Suprapubic skin (tissue), 4 donors: ENCODE measurements around the gene EFCAB8. TPM values are rescaled to one million over a fixed set of nuclear protein-coding genes. Genes with fewer than 3 reads are reported as not detected.

Source experiments
- DNase-seq, 2 donors: peaks; one replicate each; pipeline ENCODE4 v3.0.0-alpha.2; 2019; ENCODE audit warnings: low spot score in 2 of 2
- H3K27ac ChIP-seq: fragments of 200-600 bp; sonication (generic); one replicate; pipeline ENCODE4 v1.5.1; 2019
- H3K27me3 ChIP-seq: fragments of 200-600 bp; sonication (generic); one replicate; pipeline ENCODE4 v1.5.1; 2019
- H3K36me3 ChIP-seq: fragments of 200-600 bp; sonication (generic); one replicate; pipeline ENCODE4 v1.5.1; 2019
- H3K4me1 ChIP-seq: fragments of 200-600 bp; sonication (generic); one replicate; pipeline ENCODE4 v1.5.1; 2019
- H3K4me3 ChIP-seq: fragments of 200-600 bp; sonication (generic); one replicate; pipeline ENCODE4 v1.5.1; 2019; ENCODE audit warnings: mild to moderate bottlenecking
- H3K9me3 ChIP-seq: fragments of 200-600 bp; sonication (generic); one replicate; pipeline ENCODE4 v1.5.1; 2019
- CTCF ChIP-seq, 2 donors: fragments of 200-600 bp in 1 of 2; fragments of 450-650 bp in 1 of 2; sonication (generic) in 1 of 2; IDR thresholded peaks; one replicate each; pipeline ENCODE4 v1.5.1; 2016 to 2019; ENCODE audit warnings: antibody characterized with exemption in 2 of 2, mild to moderate bottlenecking in 1 of 2, moderate library complexity in 1 of 2
- EP300 ChIP-seq: sonication (generic); formaldehyde crosslinking; IDR thresholded peaks from one replicate; pipeline ENCODE4 v1.6.1; 2017; ENCODE audit warnings: antibody characterized with exemption
- POLR2A ChIP-seq, 2 donors: fragments of 450-650 bp; IDR thresholded peaks; one replicate each; pipeline ENCODE4 v1.6.1; 2017; ENCODE audit warnings: antibody characterized with exemption in 2 of 2, mild to moderate bottlenecking in 2 of 2, moderate library complexity in 2 of 2
- POLR2AphosphoS5 ChIP-seq, 3 donors: sonication (generic); formaldehyde crosslinking; IDR thresholded peaks; one replicate each; pipeline ENCODE4 v1.6.1; 2017; ENCODE audit warnings: antibody characterized with exemption in 3 of 3
- WGBS: methylation state at CpG from one replicate; pipeline ENCODE4 v1.1.5; 2018; 5-methylcytosine and 5-hydroxymethylcytosine counted together
- total RNA-seq, 4 donors: library from RNA; depleted of rRNA; stranded (reverse); fragments of >200 nt; gene quantifications; one replicate each; pipeline ENCODE4 v1.1.0, GENCODE V29; 2016

The EFCAB8 gene
- total RNA-seq, 4 donors from 2014 or later = 0.76 to 0.89 TPM; not detected in 2

- H3K27me3 ChIP-seq = no peaks in the 10 kb centered on the region
- 83% methylated on average over 5 of the region's 5 CpGs for WGBS
- TF ChIP-seq POLR2AphosphoS5 (IDR thresholded peaks at IDR 0.05) = no peak
- no peak for TF ChIP-seq POLR2A (IDR thresholded peaks at IDR 0.05)
- no peak for TF ChIP-seq EP300
- TF ChIP-seq CTCF (IDR thresholded peaks at IDR 0.05) = no peak
- no peaks in the 10 kb centered on the region for H3K4me1 ChIP-seq
- H3K4me3 ChIP-seq = no peak overlapping the region
- DNase-seq = no peak
- H3K27ac ChIP-seq = no peak overlapping the region
- no peaks in the 10 kb centered on the region for H3K9me3 ChIP-seq
- no peaks in the 10 kb centered on the region for H3K36me3 ChIP-seq
These were observed 24.4 kb downstream of the EFCAB8 start for GRCh38 chr20:32883081-32883480.

GRCh38 chr20:32885185-32885584 lies 26.5 kb downstream of the EFCAB8 start:
- WGBS = 92% methylated on average over 20 of the region's 20 CpGs
- no peak overlapping the region for H3K4me3 ChIP-seq
- H3K27me3 ChIP-seq = no peaks in the 10 kb centered on the region
- no peaks in the 10 kb centered on the region for H3K9me3 ChIP-seq
- H3K4me1 ChIP-seq = no peaks in the 10 kb centered on the region
- TF ChIP-seq CTCF (IDR thresholded peaks at IDR 0.05) (no peak), EP300 (no peak), POLR2AphosphoS5 (IDR thresholded peaks at IDR 0.05) (no peak), POLR2A (IDR thresholded peaks at IDR 0.05) (no peak)
- H3K27ac ChIP-seq = no peak overlapping the region
- no peaks in the 10 kb centered on the region for H3K36me3 ChIP-seq
- no peak for DNase-seq

- DNase-seq = no peak
- no peak for TF ChIP-seq POLR2A (IDR thresholded peaks at IDR 0.05)
- no peak for TF ChIP-seq EP300
- no peak for TF ChIP-seq CTCF (IDR thresholded peaks at IDR 0.05)
- TF ChIP-seq POLR2AphosphoS5 (IDR thresholded peaks at IDR 0.05) = no peak
- H3K9me3 ChIP-seq = no peaks in the 10 kb centered on the region
- H3K4me3 ChIP-seq = no peak overlapping the region
- no peaks in the 10 kb centered on the region for H3K4me1 ChIP-seq
- no peaks in the 10 kb centered on the region for H3K27me3 ChIP-seq
- WGBS = 82% methylated on average over 4 of the region's 4 CpGs
- no peak overlapping the region for H3K27ac ChIP-seq
- H3K36me3 ChIP-seq = no peaks in the 10 kb centered on the region
These were observed 27.2 kb downstream of the EFCAB8 start for GRCh38 chr20:32885952-32886351.

GRCh38 chr20:32886652-32887051 lies 27.9 kb downstream of the EFCAB8 start:
- 80% methylated on average over 1 of the region's 3 CpGs for WGBS
- H3K27me3 ChIP-seq = no peaks in the 10 kb centered on the region
- no peaks in the 10 kb centered on the region for H3K9me3 ChIP-seq
- TF ChIP-seq CTCF (IDR thresholded peaks at IDR 0.05) = no peak
- TF ChIP-seq POLR2A (IDR thresholded peaks at IDR 0.05) = no peak
- no peak for TF ChIP-seq POLR2AphosphoS5 (IDR thresholded peaks at IDR 0.05)
- no peak for TF ChIP-seq EP300
- no peak for DNase-seq
- no peaks in the 10 kb centered on the region for H3K36me3 ChIP-seq
- H3K27ac ChIP-seq = no peak overlapping the region
- H3K4me3 ChIP-seq = no peak overlapping the region
- H3K4me1 ChIP-seq = no peaks in the 10 kb centered on the region

- TF ChIP-seq EP300 (no peak), POLR2AphosphoS5 (IDR thresholded peaks at IDR 0.05) (no peak), CTCF (IDR thresholded peaks at IDR 0.05) (no peak), POLR2A (IDR thresholded peaks at IDR 0.05) (no peak)
- Histone ChIP-seq H3K4me1 (no peaks in the 10 kb centered on the region), H3K4me3 (no peak overlapping the region), H3K27ac (no peak overlapping the region), H3K27me3 (no peaks in the 10 kb centered on the region), H3K9me3 (no peaks in the 10 kb centered on the region), H3K36me3 (no peaks in the 10 kb centered on the region)
- WGBS = 70% methylated on average over 11 of the region's 11 CpGs
- no peak for DNase-seq
These were observed 28.8 kb downstream of the EFCAB8 start for GRCh38 chr20:32887492-32887891.
